HG02840 (cell line): ENCODE data around the gene STK32B.

Source experiments
- ATAC-seq: cut with Tn5 transposase; IDR thresholded peaks from one replicate; pipeline ENCODE4 v1.9.1; 2021; ENCODE audit warnings: mild to moderate bottlenecking, moderate library complexity, moderate number of reproducible peaks; ENCODE audit not compliant: unreplicated experiment, low FRiP score

Gene STK32B

GRCh38 chr4:5479518-5480060 is 428.3 kb downstream of the STK32B start:
- ATAC-seq: no peak

DNA sequence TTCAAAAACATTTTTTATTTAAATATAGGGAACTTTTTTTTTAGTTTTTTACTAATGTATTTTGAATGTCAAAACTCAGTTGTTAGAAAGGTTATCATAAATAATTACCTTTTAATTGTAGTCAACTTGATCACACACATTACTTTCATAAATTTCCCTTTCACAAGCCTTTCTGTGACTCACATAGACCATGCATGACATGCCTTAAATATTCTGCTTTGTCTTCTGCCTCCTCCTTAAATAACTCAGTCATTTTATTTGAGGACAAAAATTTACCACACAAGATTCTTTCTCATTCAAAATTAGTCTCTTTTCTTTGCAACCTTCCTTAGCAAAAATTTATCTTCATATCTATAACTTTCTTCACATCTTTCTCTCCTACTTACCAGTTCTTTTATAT is 437.1 kb downstream of the STK32B start:
- ATAC-seq: no peak

GRCh38 chr4:5489260-5489659 is 438.0 kb downstream of the STK32B start:
- ATAC-seq: no peak

GRCh38 chr4:5497489-5497888 is 446.2 kb downstream of the STK32B start:
- ATAC-seq: no peak

- ATAC-seq: no peak
Measured at GRCh38 chr4:5500165-5500564, 448.9 kb downstream of the STK32B start.

- no peak for ATAC-seq
Measured at GRCh38 chr4:5503336-5503936, 452.2 kb downstream of the STK32B start.

- no peak for ATAC-seq
Measured at GRCh38 chr4:5504486-5504885, 453.2 kb downstream of the STK32B start.

- ATAC-seq: no peak
Measured at GRCh38 chr4:5510504-5510903, 459.2 kb downstream of the STK32B start.

- ATAC-seq: no peak
Measured at GRCh38 chr4:5511791-5512190, 460.5 kb downstream of the STK32B start.

DNA sequence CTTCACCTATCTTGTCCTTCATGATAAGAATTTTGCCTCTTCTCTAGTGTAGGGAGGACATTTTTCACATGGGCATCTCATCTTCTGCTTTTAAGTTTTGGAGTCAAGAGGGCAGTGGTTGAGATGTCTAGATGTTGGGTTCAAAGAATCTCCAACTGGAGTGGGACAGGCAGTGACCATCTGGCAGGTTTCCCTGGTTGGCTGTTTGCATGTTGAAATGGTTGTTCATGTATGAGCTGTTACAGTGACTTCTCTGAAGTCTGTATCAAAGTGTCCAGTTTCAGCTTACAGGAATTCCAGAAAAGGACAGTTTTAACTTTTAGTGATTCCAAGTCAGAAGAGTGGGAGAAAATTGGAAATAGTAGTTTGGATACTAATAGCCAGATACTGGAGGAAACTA is 464.4 kb downstream of the STK32B start:
- ATAC-seq: no peak

GRCh38 chr4:5517372-5517771 is 466.1 kb downstream of the STK32B start:
- no peak for ATAC-seq

DNA sequence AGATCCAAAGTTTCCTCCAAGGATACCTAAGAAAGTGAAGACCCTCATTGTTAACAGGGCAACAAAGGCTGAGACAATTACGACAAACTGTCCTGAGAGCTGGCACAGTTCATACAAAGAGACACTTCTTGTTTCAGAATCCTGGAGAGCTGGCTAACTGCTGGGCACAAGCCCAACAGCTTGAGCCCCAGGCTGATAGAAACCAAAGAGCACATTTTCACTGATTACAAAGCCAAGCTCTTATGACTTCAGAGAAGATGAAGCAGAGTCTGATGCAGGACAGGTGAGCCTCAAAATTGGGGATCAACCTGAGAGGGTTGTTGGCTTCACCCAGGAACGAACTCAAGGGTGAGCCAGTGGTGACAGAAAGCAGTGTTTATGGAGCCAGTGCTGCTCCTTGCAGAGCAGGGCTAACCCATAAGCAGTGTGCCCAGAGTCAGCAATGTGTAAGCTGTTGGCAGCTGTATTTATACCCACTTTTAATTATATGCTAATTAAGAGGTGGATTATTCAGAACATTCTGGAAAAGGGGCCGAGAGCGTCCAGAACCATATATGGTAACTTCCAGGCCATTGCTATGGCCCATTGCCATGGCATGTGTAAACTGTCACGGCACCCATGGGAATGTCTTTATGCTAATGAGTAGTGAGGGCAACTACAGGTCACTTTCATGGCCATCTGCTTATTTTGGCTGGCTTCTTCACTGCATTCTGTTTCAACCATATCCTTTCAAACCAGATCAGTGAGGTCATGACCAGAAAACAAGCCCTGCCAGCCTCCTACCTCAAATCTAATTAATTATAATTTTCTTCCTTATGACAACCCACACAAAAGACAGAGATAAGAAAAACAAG is 473.4 kb downstream of the STK32B start:
- no peak for ATAC-seq

- no peak for ATAC-seq
Measured at GRCh38 chr4:5526080-5526846, 475.0 kb downstream of the STK32B start.

DNA sequence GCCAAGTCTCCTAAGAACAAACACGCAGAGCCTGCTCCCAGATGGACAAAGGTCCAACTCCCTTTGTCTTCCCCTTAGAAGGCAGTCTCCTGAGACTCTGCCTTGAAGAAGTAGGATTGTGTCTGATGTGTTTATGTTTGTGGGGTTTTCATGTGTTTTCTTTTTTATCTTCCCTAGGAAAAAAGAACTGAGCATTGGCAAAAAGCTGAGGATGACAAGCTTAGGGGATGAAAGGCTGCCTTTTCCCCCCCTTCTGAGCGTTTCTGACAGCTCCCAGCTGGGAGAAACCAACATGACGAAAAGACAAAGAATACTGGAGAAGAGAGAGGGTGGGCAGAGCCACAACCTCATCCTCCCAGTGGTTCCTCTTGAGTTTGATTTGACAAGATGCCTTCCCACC is 475.9 kb downstream of the STK32B start:
- ATAC-seq: no peak

DNA sequence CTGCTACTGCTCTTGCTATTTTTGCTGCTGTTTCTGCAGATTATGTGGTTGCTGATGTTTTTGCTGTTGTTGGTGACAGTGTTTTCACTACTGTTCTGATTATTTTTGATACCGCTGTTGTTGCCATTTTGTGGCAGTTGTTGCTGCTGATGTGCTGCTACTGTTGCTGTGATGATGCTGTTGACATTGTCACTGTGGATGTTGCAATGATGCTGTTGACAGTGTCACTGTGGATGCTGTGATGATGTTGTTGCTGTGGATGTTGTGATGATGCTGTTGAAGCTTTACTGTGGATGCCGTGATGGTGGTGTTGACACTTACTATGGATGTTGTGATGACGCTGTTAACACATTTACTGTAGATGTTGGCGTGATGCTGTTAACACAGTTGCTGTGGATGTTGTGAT is 476.8 kb downstream of the STK32B start:
- no peak for ATAC-seq

GRCh38 chr4:5532100-5532499 is 480.8 kb downstream of the STK32B start:
- no peak for ATAC-seq

GRCh38 chr4:5539584-5539983 is 488.3 kb downstream of the STK32B start:
- ATAC-seq: no peak

DNA sequence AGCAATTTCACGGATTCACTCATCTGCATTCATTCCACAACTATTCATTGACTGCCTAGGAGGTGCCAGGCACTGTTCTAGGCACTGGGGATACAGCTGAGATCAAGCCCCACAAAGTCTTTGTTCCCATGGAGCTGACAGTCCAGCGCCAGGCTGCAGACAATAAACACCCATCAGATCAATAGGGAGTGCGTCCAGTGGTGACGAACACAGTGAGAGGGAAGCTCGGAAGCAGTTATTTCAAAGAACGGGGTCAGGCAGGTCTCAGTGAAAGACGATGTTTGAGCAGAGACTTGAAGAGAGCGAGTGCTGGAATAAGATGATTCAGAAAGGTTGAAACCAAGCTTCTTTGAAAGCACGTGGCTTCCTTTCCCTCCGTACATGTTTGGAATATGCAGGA is 489.9 kb downstream of the STK32B start:
- ATAC-seq: no peak

GRCh38 chr4:5543681-5544080 is 492.4 kb downstream of the STK32B start:
- no peak for ATAC-seq

GRCh38 chr4:5544762-5545161 is 493.5 kb downstream of the STK32B start:
- no peak for ATAC-seq

DNA sequence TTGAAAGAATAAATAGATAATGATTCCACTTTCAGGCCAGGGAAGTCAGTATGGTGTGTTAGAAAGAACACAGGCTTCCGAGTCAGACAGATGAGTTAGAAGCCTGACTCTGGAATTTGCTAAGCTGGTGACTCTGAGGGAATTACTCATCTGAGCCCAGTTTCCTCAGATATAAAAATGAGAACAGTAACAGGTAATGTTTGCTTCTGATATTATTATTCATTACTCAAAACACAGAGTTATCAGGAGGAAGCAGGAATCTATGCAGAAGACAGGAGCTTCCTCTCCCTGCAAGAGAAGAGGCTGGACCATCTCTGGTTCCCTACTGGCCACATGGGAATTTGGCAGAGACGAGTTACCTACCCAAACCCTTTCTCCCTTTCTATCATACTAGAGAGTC is 494.0 kb downstream of the STK32B start:
- no peak for ATAC-seq
